NK-92 treated with Interleukin-12 subunit alpha and Interleukin-12 subunit beta, amount 100 ng/mL, for 24 hours (cell line): Measurements from ENCODE around the gene TCERG1L.
"Not testable (repeated sequence)": the region's sequence is repeated elsewhere in the genome, so short reads cannot be mapped to it uniquely, and the experiment has no call there.

Experiments
- DNase-seq: peaks from one replicate; lab custom pipeline; 2025; lab: John Stamatoyannopoulos, UW

Gene TCERG1L

DNA sequence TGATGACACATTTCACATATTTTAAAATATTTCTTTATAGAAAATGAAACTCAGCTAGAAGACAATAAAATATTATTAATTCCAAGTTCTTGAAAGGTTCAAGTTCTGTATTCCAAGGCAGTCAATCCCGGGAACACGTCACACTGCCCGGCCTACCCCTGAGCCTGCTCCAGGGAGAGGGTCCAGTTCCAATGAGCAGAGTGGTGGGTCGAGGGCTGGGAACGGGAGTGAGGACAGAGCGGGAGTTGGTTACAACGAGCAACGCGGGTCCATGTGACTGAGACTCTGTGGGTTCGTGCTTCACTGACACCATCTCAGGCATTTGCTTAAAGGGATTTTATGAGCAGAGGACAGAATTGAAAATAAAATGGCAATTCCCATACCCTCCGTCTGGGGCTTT lies 209.4 kb downstream of the TCERG1L start:
- no peak for DNase-seq

DNA sequence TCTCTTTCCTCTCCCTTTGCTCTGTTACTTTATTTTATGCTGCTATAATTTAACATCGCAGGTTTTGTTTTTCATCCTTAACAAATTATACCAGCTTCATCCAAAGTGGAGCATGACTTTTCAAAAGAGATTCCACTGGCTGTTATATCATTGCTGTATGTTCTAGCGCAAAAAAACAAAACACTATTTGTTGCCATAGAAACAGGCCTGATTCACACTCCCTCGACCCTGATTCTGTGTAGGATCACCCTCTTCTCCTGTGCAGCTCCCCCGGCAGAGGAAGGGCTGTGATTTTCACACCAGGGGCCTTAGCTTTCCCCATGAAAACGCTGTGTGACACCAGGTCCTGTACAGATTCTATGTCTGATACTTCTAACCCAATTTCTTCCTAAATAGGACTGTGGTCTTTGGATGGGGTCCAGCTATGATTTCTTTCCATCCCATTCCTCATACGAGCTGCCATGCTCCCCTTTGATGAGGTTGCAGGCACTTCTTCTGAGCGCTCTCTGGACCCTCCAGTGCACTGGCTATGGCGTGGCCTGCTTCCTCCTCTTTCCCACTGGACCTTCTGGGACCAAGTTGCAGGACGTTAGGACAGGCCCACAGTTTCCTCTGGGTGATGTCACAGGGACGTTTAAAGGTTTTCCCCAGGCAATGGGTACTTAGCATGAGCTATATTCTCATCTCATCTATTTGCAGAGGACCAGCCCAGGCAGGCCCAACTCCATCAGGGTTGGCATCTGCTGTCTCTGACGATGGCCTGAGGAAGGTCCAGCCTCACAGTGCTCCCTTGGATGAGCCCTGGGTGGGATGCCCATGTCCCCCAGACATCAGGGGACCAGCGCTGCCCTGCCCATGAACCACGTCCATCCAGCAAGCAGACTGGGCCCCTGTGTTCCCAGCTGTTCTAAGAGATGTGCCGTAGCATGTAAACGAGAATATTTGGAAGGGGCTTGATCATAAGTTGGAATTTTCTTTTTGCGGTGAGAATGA lies 210.8 kb downstream of the TCERG1L start:
- DNase-seq = not testable (repeated sequence)

GRCh38 chr10:131099028-131099726 lies 212.3 kb downstream of the TCERG1L start:
- DNase-seq = no peak

GRCh38 chr10:131098416-131098952 lies 213.0 kb downstream of the TCERG1L start:
- no peak for DNase-seq

GRCh38 chr10:131096031-131096430 lies 215.5 kb downstream of the TCERG1L start:
- DNase-seq = no peak

GRCh38 chr10:131095313-131095580 lies 216.3 kb downstream of the TCERG1L start:
- DNase-seq = no peak

GRCh38 chr10:131094527-131095312 lies 216.8 kb downstream of the TCERG1L start:
- no peak for DNase-seq

- DNase-seq = no peak
Observed at GRCh38 chr10:131093795-131094366, 217.6 kb downstream of the TCERG1L start.

DNA sequence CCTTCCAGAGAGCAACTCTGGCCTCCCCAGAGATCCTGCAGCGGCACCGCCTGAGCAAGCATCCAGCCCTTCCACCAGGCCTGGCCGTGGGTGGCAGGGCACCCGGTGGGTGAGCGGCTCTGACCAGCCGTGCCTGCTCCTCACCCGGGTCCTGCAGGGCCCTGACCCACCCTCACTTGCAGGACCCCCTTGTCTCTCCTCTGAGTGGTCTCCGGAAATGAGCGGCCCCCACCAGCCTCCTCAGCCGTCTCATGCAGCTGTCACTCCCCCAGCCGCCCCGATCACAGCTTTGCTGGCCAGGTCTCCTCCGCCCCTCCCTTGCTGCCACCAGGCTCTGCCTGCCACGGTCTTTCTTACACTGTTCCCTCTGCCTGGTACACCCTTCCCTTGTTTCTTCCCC lies 218.2 kb downstream of the TCERG1L start:
- no peak for DNase-seq

GRCh38 chr10:131092876-131093275 lies 218.6 kb downstream of the TCERG1L start:
- DNase-seq = no peak

DNA sequence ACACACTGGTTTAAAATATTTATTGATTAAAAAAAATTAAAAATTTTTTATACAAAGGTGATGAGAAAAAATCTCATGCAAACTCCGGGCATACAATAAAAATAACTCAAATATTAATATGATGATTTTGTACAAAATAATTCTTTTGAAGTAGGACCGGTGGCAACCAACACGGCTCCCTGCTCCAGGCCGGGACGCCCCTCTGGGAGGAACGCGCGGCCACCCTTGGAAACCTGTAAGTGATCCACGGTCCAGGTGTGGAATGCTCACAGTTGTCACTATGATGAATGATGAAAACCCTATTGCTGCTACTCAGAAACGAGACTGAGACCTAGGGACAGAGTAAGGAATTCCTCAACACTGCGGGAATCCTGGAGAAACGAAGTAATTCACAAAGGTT lies 219.1 kb downstream of the TCERG1L start:
- no peak for DNase-seq

DNA sequence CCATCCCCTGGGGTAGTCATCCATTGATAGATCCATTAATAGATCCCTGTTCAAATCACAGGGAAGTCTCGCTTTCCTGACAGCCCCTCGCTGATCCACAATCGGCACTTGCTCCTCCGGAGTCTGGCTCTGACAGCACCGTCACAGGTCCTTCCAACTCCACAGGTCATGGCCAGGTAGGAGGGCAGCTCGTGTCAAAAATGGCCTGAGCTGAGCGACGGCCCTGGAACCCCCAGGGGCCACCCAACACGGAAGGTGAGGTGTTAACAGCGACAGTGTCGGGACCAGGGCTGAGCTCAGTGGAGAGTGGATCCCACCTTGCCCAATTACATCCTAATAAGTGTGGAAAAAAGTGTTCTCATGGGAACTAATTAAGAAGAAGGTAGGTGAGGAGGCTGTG lies 219.8 kb downstream of the TCERG1L start:
- DNase-seq = no peak

- DNase-seq = no peak
Observed at GRCh38 chr10:131090761-131091661, 220.5 kb downstream of the TCERG1L start.

DNA sequence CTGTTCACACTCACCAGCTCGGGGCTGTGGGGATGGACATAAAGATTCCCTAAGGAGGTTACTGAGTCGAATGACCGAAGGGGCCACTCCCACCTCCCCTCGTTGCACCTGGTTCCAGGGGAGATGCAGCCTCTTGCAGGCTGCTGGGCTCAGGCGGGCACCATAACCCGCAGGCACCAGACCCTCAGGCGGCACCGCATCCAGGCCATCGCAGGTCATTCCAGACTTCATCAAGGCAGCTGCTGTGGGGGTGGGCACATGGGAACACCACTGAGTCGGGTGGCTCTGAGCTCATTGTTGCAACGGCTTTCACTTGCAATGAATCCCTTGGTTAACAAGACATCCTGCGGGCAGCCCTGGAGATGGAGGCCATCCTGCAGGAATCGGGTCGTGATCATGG lies 221.7 kb downstream of the TCERG1L start:
- DNase-seq = no peak

GRCh38 chr10:131089150-131089549 lies 222.4 kb downstream of the TCERG1L start:
- no peak for DNase-seq

GRCh38 chr10:131088619-131089018 lies 222.9 kb downstream of the TCERG1L start:
- no peak for DNase-seq

- DNase-seq = no peak
Observed at GRCh38 chr10:131087464-131088215, 223.9 kb downstream of the TCERG1L start.

- DNase-seq = no peak
Observed at GRCh38 chr10:131086511-131086910, 225.0 kb downstream of the TCERG1L start.

DNA sequence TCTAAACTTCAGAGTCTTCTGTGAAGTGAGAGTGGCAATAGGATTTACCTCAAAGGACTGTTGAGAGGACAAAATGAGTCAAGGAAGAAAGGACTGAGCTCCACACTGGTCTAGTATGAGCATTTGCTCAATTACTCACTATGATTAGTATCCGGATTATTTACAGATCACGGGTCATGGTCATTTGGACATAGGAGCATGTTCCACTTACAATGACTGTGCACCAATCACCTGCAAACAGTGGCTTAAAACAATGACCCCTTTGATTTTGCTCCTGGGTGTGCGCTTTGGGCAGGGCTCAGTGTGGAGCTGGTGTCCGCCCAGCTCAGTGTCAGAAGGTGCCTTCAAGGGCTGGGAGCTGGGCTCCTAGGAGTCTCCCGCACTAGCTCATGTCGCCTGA lies 225.4 kb downstream of the TCERG1L start:
- DNase-seq = no peak
